GM19463 (cell line): Measurements from ENCODE around the gene RAB40C.
A peak's percentile ranks its signal among the peaks of the same experiment; 100 is the strongest.

Source experiments
- ATAC-seq: cut with Tn5 transposase; IDR thresholded peaks from one replicate; pipeline ENCODE4 v1.9.1; 2021; ENCODE audit warnings: mild to moderate bottlenecking, moderate library complexity; ENCODE audit not compliant: unreplicated experiment

Gene RAB40C

GRCh38 chr16:559021-559380 lies 30.9 kb upstream of the RAB40C start:
- no peak for ATAC-seq

GRCh38 chr16:559411-560203 lies 30.3 kb upstream of the RAB40C start:
- no peak for ATAC-seq

- no peak for ATAC-seq
These were observed 29.6 kb upstream of the RAB40C start, which contains the start of gene PRR35 for GRCh38 chr16:560204-560700. Gene PRR35, plus strand, starts transcription at chr16:560394. Its CDS starts 2,901 bp downstream, at chr16:563295.

GRCh38 chr16:560701-561412 lies 29.0 kb upstream of the RAB40C start:
- no peak for ATAC-seq

- no peak for ATAC-seq
These were observed 28.5 kb upstream of the RAB40C start for GRCh38 chr16:561413-561794.

- ATAC-seq, result no peak
These were observed 27.6 kb upstream of the RAB40C start for GRCh38 chr16:561957-562938.

GRCh38 chr16:563072-563644 lies 26.7 kb upstream of the RAB40C start:
- ATAC-seq, result no peak

- ATAC-seq, result no peak
These were observed 25.0 kb upstream of the RAB40C start for GRCh38 chr16:564690-565418.

- no peak for ATAC-seq
These were observed 24.2 kb upstream of the RAB40C start for GRCh38 chr16:565419-566330.

GRCh38 chr16:566475-567372 lies 23.1 kb upstream of the RAB40C start, which contains the start of gene NHLRC4:
Gene NHLRC4, plus strand, starts transcription at chr16:567005. Its CDS starts 1,043 bp downstream, at chr16:568048.
- peak; percentile 53 for ATAC-seq

- no peak for ATAC-seq
These were observed 22.3 kb upstream of the RAB40C start for GRCh38 chr16:567373-568256.

- ATAC-seq, result no peak
These were observed 21.2 kb upstream of the RAB40C start for GRCh38 chr16:568401-569258.

- ATAC-seq, result no peak
These were observed 20.2 kb upstream of the RAB40C start, which contains the start of gene PIGQ for GRCh38 chr16:569445-570254. Gene PIGQ, plus strand, starts transcription at chr16:569968. Its CDS starts 4,107 bp downstream, at chr16:574075.

- no peak for ATAC-seq
These were observed 16.8 kb upstream of the RAB40C start for GRCh38 chr16:572865-573650.
